SK-N-SH treated with all-trans-retinoic acid at 6 μM for 48 hours (cell line): ENCODE data around the gene SLC35E1.

Experiments used
- ATAC-seq: fragments of 200-7000 bp; cut with Tn5 transposase; 3 replicates; pipeline ENCODE4 v1.9.1; 2020; ENCODE audit warnings: mild to moderate bottlenecking, moderate library complexity
- ARNTL ChIP-seq: fragments of 450-650 bp; formaldehyde crosslinking; IDR thresholded peaks from 2 replicates; pipeline ENCODE4 v1.5.0; 2020; ENCODE audit warnings: low read depth, mild to moderate bottlenecking, moderate library complexity, borderline replicate concordance
- BACH2 ChIP-seq: fragments of 250-450 bp; sonication (Bioruptor Pico); IDR thresholded peaks from 2 replicates; pipeline ENCODE4 v1.9.0; 2021; ENCODE audit warnings: mild to moderate bottlenecking, borderline replicate concordance
- CREB5 ChIP-seq: fragments of 250-450 bp; sonication (Bioruptor Pico); IDR thresholded peaks from 2 replicates; pipeline ENCODE4 v1.5.1; 2020; ENCODE audit warnings: low read depth, mild to moderate bottlenecking, moderate library complexity
- CSDC2 ChIP-seq: fragments of 250-450 bp; sonication (Bioruptor Pico); IDR thresholded peaks from 2 replicates; pipeline ENCODE4 v1.5.0; 2020; ENCODE audit warnings: mild to moderate bottlenecking, moderate library complexity
- CSRNP3 ChIP-seq: fragments of 250-450 bp; sonication (Bioruptor Pico); IDR thresholded peaks from 2 replicates; pipeline ENCODE4 v1.5.1; 2021; ENCODE audit warnings: mild to moderate bottlenecking, moderate library complexity
- ESRRG ChIP-seq: fragments of 250-450 bp; sonication (Bioruptor Pico); IDR thresholded peaks from 2 replicates; pipeline ENCODE4 v1.6.1; 2021; ENCODE audit warnings: mild to moderate bottlenecking
- GLIS3 ChIP-seq: fragments of 250-450 bp; sonication (Bioruptor Pico); IDR thresholded peaks from 2 replicates; pipeline ENCODE4 v1.5.0; 2020; ENCODE audit warnings: mild to moderate bottlenecking, moderate library complexity
- ISL1 ChIP-seq: fragments of 250-450 bp; sonication (Bioruptor Pico); IDR thresholded peaks from 2 replicates; pipeline ENCODE4 v2.1.2; 2022; ENCODE audit warnings: mild to moderate bottlenecking, moderate library complexity
- OSR1 ChIP-seq: fragments of 250-450 bp; sonication (Bioruptor Pico); IDR thresholded peaks from 2 replicates; pipeline ENCODE4 v1.8.0; 2022; ENCODE audit warnings: moderate library complexity, mild to moderate bottlenecking, inconsistent platforms
- PATZ1 ChIP-seq: fragments of 250-450 bp; sonication (Bioruptor Pico); IDR thresholded peaks from 2 replicates; pipeline ENCODE4 v1.8.0; 2020; ENCODE audit warnings: mild to moderate bottlenecking, moderate library complexity, borderline replicate concordance
- POU6F1 ChIP-seq: fragments of 250-450 bp; sonication (Bioruptor Pico); IDR thresholded peaks from 2 replicates; pipeline ENCODE4 v1.8.0; 2021; ENCODE audit warnings: low read depth, mild to moderate bottlenecking, moderate library complexity, borderline replicate concordance
- PPARA ChIP-seq: fragments of 250-450 bp; sonication (Bioruptor Pico); IDR thresholded peaks from 2 replicates; pipeline ENCODE4 v1.5.0; 2020; ENCODE audit warnings: mild to moderate bottlenecking, borderline replicate concordance
- SNAI2 ChIP-seq: fragments of 250-450 bp; sonication (Bioruptor Pico); IDR thresholded peaks from 2 replicates; pipeline ENCODE4 v1.5.0; 2020; ENCODE audit warnings: mild to moderate bottlenecking, moderate library complexity
- TCF4 ChIP-seq: fragments of 250-450 bp; sonication (Bioruptor Pico); IDR thresholded peaks from 2 replicates; pipeline ENCODE4 v1.8.0; 2021; ENCODE audit warnings: mild to moderate bottlenecking, moderate library complexity, borderline replicate concordance
- TOX ChIP-seq: fragments of 250-450 bp; sonication (Bioruptor Pico); IDR thresholded peaks from 2 replicates; pipeline ENCODE4 v1.8.0; 2021; ENCODE audit warnings: mild to moderate bottlenecking, moderate library complexity, borderline replicate concordance
- ZC3H10 ChIP-seq: fragments of 250-450 bp; sonication (Bioruptor Pico); IDR thresholded peaks from 2 replicates; pipeline ENCODE4 v1.5.1; 2021; ENCODE audit warnings: mild to moderate bottlenecking, moderate library complexity
- ZFP3 ChIP-seq: fragments of 250-450 bp; sonication (Bioruptor Pico); IDR thresholded peaks from 2 replicates; pipeline ENCODE4 v1.5.0; 2020; ENCODE audit warnings: mild to moderate bottlenecking, moderate library complexity
- ZFP30 ChIP-seq: fragments of 450-650 bp; formaldehyde crosslinking; IDR thresholded peaks from 2 replicates; pipeline ENCODE4 v1.5.0; 2022; ENCODE audit warnings: mild to moderate bottlenecking, moderate library complexity
- ZNF565 ChIP-seq: fragments of 450-650 bp; formaldehyde crosslinking; conservative IDR thresholded peaks from 2 replicates; pipeline ENCODE4 v1.5.0; 2020; ENCODE audit warnings: low read depth, mild to moderate bottlenecking, moderate library complexity
- ZNF70 ChIP-seq: fragments of 450-650 bp; formaldehyde crosslinking; IDR thresholded peaks from 2 replicates; pipeline ENCODE4 v1.5.0; 2020; ENCODE audit warnings: mild to moderate bottlenecking, moderate library complexity
- ZNF8 ChIP-seq: fragments of 450-650 bp; formaldehyde crosslinking; IDR thresholded peaks from 2 replicates; pipeline ENCODE4 v1.5.0; 2020; ENCODE audit warnings: mild to moderate bottlenecking, moderate library complexity
- TF ChIP-seq, protein P1 (sequence below): fragments of 250-450 bp; sonication (Bioruptor Pico); IDR thresholded peaks from 2 replicates; pipeline ENCODE4 v1.5.0; 2020; ENCODE audit warnings: mild to moderate bottlenecking, moderate library complexity

SLC35E1 gene

GRCh38 chr19:16531380-16531669, 40.9 kb downstream of the SLC35E1 start (continued):
- TF ChIP-seq, protein P1, sequence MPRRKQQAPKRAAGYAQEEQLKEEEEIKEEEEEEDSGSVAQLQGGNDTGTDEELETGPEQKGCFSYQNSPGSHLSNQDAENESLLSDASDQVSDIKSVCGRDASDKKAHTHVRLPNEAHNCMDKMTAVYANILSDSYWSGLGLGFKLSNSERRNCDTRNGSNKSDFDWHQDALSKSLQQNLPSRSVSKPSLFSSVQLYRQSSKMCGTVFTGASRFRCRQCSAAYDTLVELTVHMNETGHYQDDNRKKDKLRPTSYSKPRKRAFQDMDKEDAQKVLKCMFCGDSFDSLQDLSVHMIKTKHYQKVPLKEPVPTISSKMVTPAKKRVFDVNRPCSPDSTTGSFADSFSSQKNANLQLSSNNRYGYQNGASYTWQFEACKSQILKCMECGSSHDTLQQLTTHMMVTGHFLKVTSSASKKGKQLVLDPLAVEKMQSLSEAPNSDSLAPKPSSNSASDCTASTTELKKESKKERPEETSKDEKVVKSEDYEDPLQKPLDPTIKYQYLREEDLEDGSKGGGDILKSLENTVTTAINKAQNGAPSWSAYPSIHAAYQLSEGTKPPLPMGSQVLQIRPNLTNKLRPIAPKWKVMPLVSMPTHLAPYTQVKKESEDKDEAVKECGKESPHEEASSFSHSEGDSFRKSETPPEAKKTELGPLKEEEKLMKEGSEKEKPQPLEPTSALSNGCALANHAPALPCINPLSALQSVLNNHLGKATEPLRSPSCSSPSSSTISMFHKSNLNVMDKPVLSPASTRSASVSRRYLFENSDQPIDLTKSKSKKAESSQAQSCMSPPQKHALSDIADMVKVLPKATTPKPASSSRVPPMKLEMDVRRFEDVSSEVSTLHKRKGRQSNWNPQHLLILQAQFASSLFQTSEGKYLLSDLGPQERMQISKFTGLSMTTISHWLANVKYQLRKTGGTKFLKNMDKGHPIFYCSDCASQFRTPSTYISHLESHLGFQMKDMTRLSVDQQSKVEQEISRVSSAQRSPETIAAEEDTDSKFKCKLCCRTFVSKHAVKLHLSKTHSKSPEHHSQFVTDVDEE (CRISPR knock-in tag), result no peak
- no peak for TF ChIP-seq ZFP3 (CRISPR knock-in tag)
- TF ChIP-seq ESRRG (CRISPR knock-in tag), result no peak
- no peak for TF ChIP-seq ARNTL

- TF ChIP-seq TOX, result no peak
- no peak for TF ChIP-seq TCF4 (CRISPR knock-in tag)
- TF ChIP-seq GLIS3 (CRISPR knock-in tag), result no peak
- TF ChIP-seq OSR1 (CRISPR knock-in tag), result no peak
- no peak for TF ChIP-seq PPARA (CRISPR knock-in tag)
- no peak for TF ChIP-seq CSRNP3 (CRISPR knock-in tag)
- no peak for TF ChIP-seq ISL1 (CRISPR knock-in tag)
- TF ChIP-seq ZC3H10 (CRISPR knock-in tag), result no peak
- TF ChIP-seq ZNF565 (CRISPR knock-in tag), result no peak
- TF ChIP-seq SNAI2 (CRISPR knock-in tag), result no peak
- no peak for TF ChIP-seq CSDC2 (CRISPR knock-in tag)
- TF ChIP-seq ZNF70 (CRISPR knock-in tag), result no peak
- TF ChIP-seq, all 23 proteins: peak for 0
- ATAC-seq, result no peak
Measured at GRCh38 chr19:16530540-16531379, 41.5 kb downstream of the SLC35E1 start.

GRCh38 chr19:16529466-16530144, 42.6 kb downstream of the SLC35E1 start:
- ATAC-seq, result no peak
- no peak for TF ChIP-seq ESRRG (CRISPR knock-in tag)
- no peak for TF ChIP-seq POU6F1 (CRISPR knock-in tag)
- TF ChIP-seq GLIS3 (CRISPR knock-in tag), result no peak
- no peak for TF ChIP-seq ZC3H10 (CRISPR knock-in tag)
- TF ChIP-seq CREB5, result no peak
- TF ChIP-seq ZFP30 (CRISPR knock-in tag), result no peak
- TF ChIP-seq ZFP3 (CRISPR knock-in tag), result no peak
- TF ChIP-seq PPARA (CRISPR knock-in tag), result no peak
- no peak for TF ChIP-seq BACH2 (CRISPR knock-in tag)
- TF ChIP-seq ZNF8, result no peak
- no peak for TF ChIP-seq PATZ1 (CRISPR knock-in tag)
- TF ChIP-seq OSR1 (CRISPR knock-in tag), result no peak
- TF ChIP-seq TOX, result no peak
- no peak for TF ChIP-seq CSRNP3 (CRISPR knock-in tag)
- no peak for TF ChIP-seq TCF4 (CRISPR knock-in tag)
